Ramos (cell line): ENCODE results near the gene PFKL.

ENCODE experiments used
- in situ Hi-C: fragments of 300-500 bp; cut with MboI; formaldehyde crosslinking; loops from one replicate; pipeline ENCODE4 v1.14.3; 2022; ENCODE audit warnings: low sequenced_read_pairs; ENCODE audit not compliant: unreplicated experiment

The PFKL gene

DNA sequence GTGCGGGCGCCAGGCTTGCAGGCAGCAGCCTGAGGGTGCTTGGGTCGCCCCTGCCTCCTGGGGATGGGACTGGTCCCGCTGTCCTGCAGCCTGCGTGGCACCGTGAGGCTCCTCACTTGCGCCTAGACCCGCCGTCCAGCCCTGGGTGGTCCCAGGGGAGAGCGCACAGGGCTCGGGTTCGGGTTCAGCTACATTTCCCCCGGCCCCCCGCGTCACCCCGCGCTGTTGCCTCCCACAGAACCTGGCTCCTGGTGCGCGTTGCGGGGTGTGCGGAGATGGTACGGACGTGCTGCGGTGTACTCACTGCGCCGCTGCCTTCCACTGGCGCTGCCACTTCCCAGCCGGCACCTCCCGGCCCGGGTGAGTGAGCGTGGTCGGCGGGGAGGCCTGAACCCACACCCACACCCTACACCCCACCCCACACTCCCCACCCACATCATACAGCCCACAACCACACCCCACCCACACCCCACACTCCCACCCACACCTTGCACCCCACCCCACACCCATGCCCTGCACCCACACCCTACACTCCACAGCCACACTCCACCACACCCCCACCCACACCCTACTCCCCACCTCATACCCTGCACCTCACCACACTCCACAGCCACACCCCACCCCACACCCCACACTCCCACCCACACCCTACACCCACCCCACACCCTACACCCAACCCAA lies 6.2 kb upstream of the PFKL start:
- in situ Hi-C loops: no loop called here

DNA sequence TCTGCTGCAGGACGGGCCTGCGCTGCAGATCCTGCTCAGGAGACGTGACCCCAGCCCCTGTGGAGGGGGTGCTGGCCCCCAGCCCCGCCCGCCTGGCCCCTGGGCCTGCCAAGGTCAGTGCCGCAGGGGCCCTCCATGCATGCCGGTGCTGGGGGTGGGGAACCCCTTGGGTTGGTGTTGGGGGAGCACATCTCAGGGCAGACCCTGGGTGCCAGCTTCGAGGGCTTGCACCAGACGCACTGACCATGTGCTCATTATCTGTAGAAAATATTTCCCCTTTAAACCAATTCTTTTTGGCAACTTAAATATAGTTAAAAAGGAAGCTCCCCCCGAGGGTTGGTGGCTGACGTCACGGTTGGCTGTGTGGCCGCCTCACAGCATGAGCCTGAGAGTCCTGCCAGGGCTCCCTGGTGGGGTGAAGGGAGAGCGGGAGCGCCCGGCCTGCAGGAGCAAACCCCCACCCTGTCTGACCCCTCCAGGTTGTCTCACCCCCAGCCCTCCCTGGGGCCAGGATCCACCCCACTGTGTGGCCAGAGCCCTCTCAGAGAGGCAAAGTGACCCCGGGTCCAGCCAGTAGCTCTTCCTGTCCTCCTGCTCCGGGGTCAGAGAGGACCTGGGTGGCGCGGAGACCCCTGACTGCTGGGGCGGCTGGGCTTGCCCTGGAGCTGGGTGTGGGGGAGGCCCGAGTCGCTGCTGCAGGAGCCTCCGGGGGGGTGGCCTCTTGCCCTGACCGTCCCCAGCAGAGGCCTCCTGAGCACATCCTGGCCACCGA lies 5.3 kb upstream of the PFKL start:
- in situ Hi-C loops: no loop called here

DNA sequence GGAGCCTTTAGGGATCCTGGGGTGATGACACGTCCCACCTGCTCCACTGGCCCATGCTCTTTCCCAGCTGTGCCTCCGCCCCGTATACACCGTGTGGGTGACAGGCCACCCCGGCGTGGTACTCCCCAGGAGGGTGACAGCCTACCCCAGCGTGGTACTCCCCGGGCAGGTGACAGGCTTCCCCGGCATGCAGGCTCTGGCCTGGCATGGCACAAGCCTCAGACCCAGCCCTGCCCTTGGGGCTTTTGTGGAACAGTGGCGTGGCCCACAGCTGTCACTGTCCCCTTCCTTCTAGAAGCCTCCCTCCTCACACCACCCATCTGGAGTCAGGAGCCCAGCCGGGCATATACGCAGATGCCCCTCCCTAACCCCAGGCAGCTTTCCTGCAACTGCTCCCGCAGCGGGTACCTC lies 4.7 kb upstream of the PFKL start:
- in situ Hi-C loops: no loop called here

DNA sequence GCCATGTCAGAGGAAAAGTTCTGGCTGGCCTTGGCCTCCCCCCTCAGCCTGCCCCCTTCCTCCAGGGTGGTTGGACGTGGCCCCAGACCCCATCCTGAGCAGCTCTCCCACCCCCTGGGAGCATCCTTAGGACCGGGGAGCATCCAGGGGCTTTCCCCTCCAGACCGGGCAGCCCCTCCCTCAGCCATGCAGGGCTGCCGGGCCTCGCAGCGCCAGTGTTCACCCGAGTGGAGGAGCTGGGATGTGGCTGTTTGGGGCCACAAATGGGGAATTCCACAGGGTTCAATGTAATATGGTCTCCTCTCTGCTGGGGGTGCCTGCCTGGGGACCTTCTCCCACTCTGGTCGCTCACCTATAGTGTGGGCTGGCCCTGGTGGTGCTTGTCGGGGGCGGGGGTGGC lies 4.2 kb upstream of the PFKL start:
- in situ Hi-C loops: no loop called here

DNA sequence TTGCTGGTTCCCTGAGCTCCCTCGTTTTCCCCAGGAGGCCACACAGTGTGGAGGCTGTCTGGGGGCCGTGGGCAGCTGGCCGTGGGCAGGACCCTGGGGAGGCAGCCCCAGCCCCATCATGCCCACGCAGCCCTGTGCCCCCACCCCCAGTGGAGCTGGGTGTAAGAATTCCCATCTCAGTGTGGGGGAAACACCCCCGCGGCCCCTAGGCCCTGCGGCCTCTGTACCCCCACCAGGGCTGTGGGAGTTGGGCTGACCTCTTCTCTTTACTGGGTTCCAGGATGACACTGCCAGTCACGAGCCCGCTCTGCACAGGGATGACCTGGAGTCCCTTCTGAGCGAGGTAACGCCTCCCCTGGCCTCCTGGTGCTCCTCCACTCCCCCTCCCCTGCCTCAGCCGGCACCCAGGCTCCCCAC lies 3.7 kb upstream of the PFKL start:
- in situ Hi-C loops: no loop called here

DNA sequence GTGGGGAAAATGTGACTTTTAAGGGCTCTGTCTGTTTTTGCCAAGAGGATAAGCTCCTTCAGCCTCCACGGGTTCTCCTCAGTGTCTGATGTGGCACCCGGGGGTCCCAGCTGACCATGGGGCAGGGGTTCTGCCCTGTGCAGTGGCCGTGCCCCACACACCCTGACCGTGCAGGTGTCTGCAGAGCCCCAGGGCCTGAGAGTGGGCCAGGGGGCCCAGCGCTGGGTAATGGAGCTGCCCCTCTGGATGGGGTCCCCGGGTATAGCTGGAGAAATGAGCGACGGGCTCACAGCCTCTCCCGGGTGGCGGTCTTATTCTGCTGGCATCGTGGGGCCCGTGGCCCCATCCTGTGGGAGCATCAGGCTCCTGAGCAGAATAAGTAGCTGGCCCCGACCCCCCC lies 2.9 kb upstream of the PFKL start:
- in situ Hi-C loops: no loop called here

DNA sequence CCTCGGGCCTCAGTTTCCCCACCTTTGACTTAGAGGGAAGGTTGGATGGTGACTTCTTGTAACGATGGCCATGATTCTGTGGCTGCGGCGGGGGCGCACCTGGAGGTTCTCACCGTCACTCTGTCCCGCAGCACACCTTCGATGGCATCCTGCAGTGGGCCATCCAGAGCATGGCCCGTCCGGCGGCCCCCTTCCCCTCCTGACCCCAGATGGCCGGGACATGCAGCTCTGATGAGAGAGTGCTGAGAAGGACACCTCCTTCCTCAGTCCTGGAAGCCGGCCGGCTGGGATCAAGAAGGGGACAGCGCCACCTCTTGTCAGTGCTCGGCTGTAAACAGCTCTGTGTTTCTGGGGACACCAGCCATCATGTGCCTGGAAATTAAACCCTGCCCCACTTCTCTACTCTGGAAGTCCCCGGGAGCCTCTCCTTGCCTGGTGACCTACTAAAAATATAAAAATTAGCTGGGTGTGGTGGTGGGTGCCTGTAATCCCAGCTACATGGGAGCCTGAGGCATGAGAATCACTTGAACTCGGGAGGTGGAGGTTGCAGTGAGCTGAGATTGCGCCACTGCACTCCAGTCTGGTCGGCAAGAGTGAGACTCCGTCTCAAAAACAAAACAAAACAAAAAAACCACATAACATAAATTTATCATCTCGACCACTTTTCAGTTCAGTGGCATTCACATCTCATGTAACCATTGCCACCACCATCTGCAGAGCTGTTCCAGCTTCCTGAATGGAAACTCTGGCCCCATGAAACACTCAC lies 2.1 kb upstream of the PFKL start:
- in situ Hi-C loops: no loop called here

DNA sequence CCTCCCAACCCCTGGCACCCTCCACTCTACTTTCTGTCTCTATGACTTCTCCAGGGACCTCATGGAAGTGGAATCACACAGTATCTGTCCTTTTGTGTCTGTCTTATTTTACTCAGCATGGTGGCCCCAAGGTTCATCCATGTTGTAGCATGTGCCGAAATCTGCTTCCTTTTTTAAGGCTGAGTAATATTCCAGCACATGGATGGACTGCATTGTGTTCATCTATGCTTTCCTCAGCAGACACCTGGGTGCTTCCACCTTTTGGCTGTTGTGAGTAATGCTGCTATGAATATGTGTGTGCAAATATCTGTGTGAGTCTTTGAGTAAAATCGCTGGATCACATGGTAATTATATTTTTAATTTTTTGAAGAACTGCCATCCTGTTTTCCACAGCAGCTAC lies 1.6 kb upstream of the PFKL start:
- in situ Hi-C loops: no loop called here

DNA sequence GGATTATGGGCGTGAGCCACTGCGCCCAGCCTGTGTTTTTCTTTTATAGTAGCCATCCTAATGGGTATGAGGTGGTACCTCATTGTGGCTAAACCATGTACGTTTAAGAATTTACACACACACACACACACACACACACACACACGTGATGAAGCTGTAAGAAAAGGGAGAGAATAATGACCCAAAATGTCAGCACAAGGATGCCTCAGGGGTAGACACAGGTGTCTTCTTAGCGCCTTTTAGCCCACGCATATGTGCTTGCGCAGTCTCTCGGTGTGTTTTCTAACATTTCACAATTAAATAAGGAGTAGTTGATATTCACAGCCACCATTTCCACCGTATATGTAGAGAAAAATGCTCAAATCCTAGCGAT lies 782 bp upstream of the PFKL start:
- in situ Hi-C loops: no loop called here

DNA sequence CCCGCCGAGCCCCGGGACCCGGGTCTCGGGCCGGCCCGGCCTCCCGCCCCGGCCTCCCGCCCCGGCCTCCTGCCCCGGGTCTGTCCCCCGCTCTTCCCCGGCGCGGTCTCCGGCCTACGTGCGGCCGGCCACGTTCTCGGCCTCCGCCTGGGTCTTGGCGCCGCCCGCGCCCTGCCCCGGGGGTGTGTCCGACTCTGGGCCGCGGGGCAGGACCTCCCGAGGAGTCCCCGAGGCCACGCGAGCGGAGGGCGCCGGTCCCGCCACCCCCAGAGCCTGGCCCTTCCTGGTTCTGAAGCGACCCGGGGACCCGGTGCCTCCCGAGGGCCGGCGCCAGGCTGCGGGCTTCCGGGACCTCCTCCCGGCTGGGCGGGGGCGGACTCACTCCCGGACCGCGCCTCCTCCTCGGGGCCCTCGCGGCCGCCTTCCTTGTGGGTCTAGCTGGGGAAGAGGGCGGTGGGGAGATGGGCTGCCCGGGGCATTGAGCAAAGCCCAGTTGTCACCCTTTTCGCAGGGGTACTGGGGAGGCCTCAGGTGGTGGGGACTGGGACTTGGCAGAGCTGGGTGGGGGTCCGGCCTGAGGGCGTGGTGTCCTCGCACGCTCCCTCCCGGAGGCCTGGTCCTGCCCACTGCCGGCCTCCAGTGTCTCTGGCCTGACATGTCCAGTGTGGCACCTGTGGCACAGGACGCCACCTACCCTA lies 558 bp downstream of the PFKL start:
- in situ Hi-C loops: loop anchor here (10.0 kb wide), 1 partner anchor 286 kb away; the partner anchor contains the start of gene TRAPPC10

DNA sequence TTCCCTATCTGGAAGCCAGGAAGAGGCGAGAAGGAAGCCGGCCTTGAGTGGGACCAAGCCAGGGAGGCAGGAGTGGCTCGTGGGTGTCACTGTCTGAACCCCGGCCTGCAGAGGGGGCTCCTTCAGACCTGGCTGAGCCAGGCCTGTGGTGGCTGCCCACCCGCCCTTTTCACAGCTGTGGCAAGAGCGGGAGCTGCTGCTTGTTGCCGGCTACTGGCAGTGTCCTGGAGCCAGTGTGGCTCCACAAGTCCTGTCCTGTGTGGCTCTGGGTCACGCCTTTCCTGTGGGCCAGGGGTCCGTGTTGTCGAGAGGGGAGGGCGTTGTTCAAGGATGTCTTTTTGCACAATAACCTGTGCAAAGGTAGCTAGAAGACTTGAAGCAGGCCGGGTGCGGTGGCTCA lies 1.3 kb downstream of the PFKL start:
- in situ Hi-C loops: loop anchor here (10.0 kb wide), 1 partner anchor 286 kb away; the partner anchor contains the start of gene TRAPPC10

DNA sequence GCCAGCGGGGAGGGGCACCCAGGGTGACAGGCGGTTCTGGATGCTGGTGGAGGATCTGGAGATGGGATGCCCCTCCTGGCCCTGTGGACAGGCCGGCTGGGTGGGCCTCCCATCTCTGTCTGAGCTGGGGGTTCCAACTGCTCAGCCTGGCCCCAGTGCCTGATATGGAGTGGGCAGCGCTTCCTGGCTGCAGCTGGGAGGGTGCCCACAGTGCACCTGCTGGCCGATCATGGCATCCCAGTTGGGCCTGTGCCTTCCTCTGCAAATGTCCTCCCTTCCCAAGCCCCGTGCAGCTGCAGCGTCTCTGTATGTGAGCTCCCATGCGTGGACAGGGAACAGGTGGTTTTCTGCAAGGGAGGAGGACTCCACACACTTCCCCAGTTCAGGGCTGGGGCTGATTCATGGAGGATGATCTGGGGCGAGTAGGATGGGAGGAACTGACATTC lies 2.1 kb downstream of the PFKL start:
- in situ Hi-C loops: loop anchor here (10.0 kb wide), 1 partner anchor 287 kb away; the partner anchor contains the start of gene TRAPPC10

DNA sequence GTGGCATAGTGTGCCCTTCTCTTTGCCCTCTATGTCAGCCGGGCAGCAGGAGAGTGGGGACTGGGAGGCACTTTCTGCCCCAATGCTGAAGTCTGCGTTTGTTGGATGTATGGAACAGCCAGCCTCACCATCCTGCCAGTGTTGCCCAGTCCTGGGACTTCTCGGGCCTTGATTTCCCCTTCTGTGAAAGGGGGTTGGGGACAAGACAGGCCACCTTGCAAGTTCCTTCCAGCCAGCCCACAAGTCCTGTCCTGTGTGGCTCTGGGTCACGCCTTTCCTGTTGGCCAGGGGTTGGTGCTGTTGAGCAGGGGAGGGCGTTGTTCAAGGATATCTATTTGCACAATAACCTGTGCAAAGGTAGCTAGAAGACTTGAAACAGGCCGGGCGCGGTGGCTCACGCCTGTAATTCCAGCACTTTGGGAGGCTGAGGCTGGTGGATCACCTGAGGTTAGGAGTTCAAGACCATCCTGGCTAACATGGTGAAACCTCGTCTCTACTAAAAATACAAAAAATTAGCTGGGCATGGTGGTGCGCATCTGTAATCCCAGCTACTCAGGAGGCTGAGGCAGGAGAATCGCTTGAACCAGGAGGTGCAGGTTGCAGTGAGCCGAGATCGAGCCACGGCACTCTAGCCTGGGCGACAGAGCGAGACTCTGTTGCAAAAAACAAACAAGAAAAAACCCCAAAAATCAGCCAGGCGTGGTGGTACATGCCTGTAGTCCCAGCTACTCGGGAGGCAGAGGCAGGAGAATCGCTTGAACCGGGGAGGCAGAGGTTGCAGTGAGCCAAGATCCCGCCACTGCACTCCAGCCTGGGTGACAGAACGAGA lies 2.9 kb downstream of the PFKL start:
- in situ Hi-C loops: loop anchor here (10.0 kb wide), 1 partner anchor 288 kb away; the partner anchor contains the start of gene TRAPPC10

DNA sequence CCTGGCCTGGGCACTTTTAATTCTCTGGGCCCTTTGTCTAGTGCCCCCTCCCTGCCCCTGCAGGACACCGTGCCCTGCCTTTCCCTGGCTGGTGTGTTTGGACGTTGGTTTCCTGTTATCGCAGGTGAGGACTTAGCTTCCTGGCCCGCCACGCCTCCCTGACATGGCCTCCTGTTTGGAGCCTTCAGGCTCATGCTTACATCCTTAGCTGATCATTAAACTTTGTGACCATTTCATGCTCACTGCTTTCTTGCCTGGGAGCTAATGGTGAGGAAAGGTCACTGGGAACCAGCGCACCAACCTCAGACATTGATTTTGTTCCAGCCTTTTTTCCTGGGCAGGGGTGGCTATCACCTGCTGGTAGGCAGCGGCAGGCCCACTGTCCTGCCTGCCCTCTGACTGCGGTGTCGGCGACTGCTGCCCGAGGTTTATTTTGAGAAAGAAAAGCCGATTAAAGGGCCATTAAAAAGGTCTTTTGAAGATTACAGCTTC lies 3.7 kb downstream of the PFKL start:
- in situ Hi-C loops: loop anchor here (10.0 kb wide), 1 partner anchor 289 kb away; the partner anchor contains the start of gene TRAPPC10

DNA sequence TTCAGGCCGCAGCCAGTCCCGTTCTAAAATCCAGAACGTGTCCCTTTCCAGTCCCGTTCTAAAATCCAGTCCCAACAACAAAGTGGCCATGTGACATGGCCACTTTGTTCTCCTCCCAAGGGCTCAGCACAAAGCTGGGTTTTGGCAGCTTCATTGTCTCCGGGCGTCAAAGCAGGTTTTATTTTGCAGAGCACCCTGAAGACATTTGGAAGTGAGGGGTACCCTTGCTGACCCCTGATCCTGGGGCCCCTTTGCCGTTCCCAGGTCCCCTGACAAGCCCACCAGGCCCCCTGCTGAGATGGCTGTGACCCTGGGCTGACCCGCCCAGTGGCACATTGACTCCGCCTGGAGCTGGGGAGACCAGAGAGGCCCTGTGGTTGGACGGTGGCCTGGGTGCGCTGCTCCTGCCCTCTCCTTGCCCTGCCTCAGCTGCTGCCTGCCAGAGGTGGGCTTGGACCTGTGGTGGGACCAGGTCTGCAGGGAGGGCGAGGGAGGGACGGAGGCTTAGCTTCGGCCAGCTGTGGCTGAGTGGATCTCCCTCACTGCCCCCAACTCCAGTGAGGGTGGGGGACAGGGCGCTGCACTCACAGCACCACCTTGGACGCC lies 4.3 kb downstream of the PFKL start:
- in situ Hi-C loops: loop anchor here (10.0 kb wide), 1 partner anchor 289 kb away; the partner anchor contains the start of gene TRAPPC10

DNA sequence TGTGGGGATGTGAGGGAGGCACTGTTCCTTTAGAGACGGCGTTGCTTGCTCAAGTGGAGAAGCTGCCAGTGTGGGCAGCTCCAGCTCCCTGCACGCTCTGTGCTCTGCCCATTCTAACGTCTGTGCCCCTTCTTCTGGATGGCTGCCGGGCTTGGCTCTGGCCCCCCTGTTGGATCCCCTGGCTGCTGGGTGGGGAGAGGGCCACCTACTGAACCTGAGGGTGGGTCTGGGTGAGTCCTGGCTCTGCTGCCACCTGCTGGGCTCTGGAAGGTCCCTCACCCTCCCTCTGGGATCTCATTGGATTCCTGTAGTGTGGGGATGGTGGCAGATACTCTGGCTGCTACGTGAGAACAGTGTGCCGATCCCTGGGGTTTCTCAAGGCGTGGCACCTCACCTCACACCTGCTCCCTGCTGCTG lies 5.0 kb downstream of the PFKL start:
- in situ Hi-C loops: loop anchor here (10.0 kb wide), 1 partner anchor 290 kb away; the partner anchor contains the start of gene TRAPPC10

DNA sequence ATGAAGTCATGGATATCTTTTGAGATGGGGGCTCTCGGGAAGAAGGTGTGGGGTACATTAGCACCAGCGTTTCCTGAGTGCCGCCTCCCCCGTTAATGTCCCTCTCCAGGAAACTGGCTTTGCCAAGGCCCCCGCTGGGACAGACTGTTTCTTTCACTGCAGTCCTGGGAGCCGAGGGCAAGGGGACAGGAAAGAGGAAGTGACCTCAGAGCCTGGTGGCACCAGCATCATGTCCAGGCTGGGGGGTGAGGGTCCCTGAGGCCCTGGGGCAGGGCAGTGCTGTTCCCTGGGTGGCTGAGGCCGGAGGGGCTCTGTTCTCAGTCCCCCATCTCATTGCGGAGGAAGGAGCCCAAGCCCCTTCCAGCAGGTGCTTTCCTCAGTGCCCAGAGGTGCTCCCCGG lies 5.8 kb downstream of the PFKL start:
- in situ Hi-C loops: loop anchor here (10.0 kb wide), 1 partner anchor 291 kb away; the partner anchor contains the start of gene TRAPPC10

DNA sequence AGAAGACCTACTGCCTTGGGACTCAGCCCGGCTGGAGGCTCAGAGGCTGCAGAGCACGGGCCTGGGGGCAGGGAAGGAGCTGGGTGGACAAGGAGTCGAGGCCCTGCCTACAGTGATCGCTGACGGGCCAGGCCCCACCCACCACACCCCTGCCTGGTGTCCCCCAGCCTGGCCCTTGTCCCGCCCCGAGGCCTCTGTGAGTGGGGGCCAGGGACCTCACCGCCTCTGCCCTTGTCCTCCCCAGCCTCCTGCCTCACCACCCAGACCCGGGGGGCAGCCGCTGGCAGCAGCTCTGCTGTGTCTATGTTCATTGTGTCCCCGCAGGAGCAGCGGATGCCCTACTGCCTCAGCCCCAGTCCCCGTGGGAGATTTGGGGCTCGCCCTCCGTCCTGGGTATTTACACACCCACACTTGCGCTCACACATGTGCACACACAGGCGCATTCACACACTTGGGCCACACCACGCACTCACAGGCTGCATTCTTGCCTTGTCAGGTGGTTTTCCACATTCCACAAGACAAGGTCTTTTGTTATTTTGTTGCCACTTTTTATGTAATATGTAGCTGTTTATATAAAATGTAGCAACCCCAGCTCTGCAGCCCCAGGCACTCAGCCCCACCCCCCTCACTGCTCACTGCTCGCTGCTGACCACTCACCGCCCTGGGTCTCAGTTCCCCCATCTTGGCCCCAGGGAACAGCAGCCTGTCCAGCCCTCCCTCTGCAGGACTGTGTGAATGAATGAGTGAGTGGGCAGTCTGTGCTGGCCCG lies 7.3 kb downstream of the PFKL start:
- in situ Hi-C loops: loop anchor here (10.0 kb wide), 1 partner anchor 292 kb away; the partner anchor contains the start of gene TRAPPC10
